Mucosa of descending colon (tissue), 3 donors: Measurements from ENCODE around the gene STAT4. TPM values are rescaled to one million over a fixed set of nuclear protein-coding genes. Genes with fewer than 3 reads are reported as not detected.

Experiments
- ATAC-seq: fragments of 200-7000 bp; cut with Tn5 transposase; one replicate; pipeline ENCODE4 v1.9.1; 2020; ENCODE audit warnings: mild to moderate bottlenecking, moderate library complexity
- DNase-seq, 3 donors: peaks; one replicate each; pipeline ENCODE4 v3.0.0-alpha.2; 2020
- H3K36me3 ChIP-seq: fragments of 200-600 bp; one replicate; pipeline ENCODE4 v1.8.0; 2021; ENCODE audit warnings: low read depth, mild to moderate bottlenecking
- H3K4me1 ChIP-seq: fragments of 200-600 bp; one replicate; pipeline ENCODE4 v1.8.0; 2021; ENCODE audit warnings: low read depth, mild to moderate bottlenecking
- H3K4me3 ChIP-seq: fragments of 200-600 bp; one replicate; pipeline ENCODE4 v1.8.0; 2021; ENCODE audit warnings: mild to moderate bottlenecking
- H3K9me3 ChIP-seq: fragments of 200-600 bp; one replicate; pipeline ENCODE4 v1.8.0; 2021; ENCODE audit warnings: mild to moderate bottlenecking
- intact Hi-C, 2 donors: fragments of 100-400 bp; cut with DNase I in 1 of 2; cut with micrococcal nuclease in 1 of 2; formaldehyde crosslinking; loops; one replicate each; pipeline versions ENCODE4 v1.11.0 to v1.11.1; 2022; cut with DNase I, micrococcal nuclease
- total RNA-seq, 3 donors: library from RNA; stranded (reverse); fragmentation: NEBNext Ultra II Directional in 2 of 3; extraction: Animal tissue kit (Norgen Biotek cat#: 25700) in 2 of 3; gene quantifications; one replicate each; pipeline versions ENCODE4 v1.2.1 to v1.2.4, GENCODE V29; 2021 to 2023
- TF ChIP-seq, protein P1 (sequence below): fragments of 200-600 bp; IDR thresholded peaks from one replicate; pipeline ENCODE4 v1.8.0; 2022; ENCODE audit warnings: antibody characterized with exemption, mild to moderate bottlenecking
- donor health status: DM: no; HTN: no; CAD: no; lungs with moderate emphysema.
- donor health status: DM: no; HTN: no; CAD: no.
- donor health status: DM: no; HTN: yes; CAD: no.

The STAT4 gene
- total RNA-seq, 3 donors from 2014 or later, result 2.7 to 4.0 (median 3.6) TPM

DNA sequence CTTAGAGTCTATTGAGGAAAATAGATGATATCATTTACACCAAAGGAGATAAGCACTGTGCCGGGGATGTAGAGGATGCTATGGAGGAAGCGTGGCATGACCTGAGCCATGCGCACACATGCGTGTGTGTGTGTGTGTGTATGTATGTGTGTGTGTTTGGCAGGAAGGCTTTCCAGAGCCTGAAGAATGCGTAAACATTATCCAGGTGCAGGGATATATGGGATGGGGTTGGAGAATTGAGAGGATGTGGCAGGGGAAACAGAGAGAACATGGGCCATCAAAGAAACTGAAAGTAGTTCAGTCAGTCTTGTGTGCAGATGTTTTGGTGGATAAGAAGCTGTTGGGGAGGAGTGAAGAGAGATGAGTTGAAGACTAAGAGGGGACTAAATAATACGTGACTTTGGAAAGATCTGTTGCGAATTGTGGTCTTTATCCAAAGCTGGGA is 127.5 kb downstream of the STAT4 start:
- DNase-seq (no peak), ATAC-seq (no peak)
- peaks cover 18% of the 10 kb centered on the region for H3K4me1 ChIP-seq
- intact Hi-C loops, result no loop called here
- no peaks in the 10 kb centered on the region for H3K9me3 ChIP-seq
- H3K36me3 ChIP-seq, result no peaks in the 10 kb centered on the region
- no peak overlapping the region for H3K4me3 ChIP-seq
- TF ChIP-seq, protein P1, sequence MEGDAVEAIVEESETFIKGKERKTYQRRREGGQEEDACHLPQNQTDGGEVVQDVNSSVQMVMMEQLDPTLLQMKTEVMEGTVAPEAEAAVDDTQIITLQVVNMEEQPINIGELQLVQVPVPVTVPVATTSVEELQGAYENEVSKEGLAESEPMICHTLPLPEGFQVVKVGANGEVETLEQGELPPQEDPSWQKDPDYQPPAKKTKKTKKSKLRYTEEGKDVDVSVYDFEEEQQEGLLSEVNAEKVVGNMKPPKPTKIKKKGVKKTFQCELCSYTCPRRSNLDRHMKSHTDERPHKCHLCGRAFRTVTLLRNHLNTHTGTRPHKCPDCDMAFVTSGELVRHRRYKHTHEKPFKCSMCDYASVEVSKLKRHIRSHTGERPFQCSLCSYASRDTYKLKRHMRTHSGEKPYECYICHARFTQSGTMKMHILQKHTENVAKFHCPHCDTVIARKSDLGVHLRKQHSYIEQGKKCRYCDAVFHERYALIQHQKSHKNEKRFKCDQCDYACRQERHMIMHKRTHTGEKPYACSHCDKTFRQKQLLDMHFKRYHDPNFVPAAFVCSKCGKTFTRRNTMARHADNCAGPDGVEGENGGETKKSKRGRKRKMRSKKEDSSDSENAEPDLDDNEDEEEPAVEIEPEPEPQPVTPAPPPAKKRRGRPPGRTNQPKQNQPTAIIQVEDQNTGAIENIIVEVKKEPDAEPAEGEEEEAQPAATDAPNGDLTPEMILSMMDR, result no peak

DNA sequence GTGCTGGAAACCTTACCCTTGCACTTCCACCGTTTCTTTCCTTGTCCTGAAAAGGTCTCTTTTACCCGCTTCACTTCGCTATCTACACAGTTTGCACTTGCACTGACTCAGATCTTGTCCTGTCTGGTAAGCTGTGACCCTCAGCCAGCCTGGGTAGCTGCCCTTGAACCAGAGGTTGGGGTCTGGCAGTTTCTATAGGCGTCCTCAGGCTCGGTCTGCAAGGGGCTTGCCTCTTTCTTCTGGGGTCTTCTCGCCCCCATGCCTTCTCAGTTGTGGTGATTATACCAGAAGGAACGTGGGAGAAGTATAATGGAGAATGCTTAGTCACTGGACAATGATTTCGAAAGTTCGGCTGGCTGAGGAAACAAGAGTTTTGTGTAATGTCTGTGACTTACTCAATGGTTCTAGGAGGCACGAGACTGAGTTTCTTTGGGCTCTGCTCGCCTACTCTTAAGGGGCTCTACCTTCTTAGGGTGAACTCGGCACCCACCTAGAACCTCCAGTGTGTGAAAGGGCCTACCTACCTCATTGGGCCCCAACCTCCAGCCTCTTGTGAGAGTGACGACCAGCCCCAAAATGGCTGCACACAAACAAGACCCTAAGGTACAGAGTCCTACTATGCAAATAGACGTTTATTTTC is 129.9 kb downstream of the STAT4 start:
- DNase-seq (peak in 2 of 3 donors; percentile 33 to 49), ATAC-seq (peak; percentile 30)
- Histone ChIP-seq H3K36me3 (no peaks in the 10 kb centered on the region), H3K4me3 (peak overlapping the region; percentile 56), H3K9me3 (no peaks in the 10 kb centered on the region), H3K4me1 (peaks cover 18% of the 10 kb centered on the region)
- intact Hi-C loops, result no loop called here
- TF ChIP-seq, protein P1, result no peak

DNA sequence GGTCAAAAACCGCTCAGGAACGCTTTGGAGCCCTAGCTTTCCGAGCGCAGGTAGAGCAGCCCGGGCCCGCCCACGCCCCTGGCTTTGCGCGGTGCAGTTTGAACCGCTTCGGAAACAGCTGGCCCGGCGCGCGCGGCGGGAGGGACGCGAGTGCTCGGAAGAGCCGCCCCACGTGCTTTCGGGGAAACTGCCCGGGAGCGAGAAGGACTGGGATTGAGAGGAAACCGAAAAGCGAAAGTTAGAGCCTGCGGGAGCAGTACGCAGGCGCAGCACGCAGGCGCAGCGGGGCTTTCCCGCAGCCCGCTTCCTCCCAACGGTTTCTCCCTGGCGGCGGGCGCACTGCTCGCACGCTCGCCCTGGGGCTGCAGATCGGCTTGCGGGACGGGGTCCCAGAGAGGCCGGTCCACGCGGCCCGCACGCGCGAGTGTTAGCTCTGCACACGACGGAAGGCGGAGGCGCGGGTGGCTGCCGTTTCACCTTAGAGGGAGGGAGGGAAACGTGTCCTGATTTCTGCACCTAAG is 130.5 kb downstream of the STAT4 start:
- ATAC-seq (peak; percentile 98), DNase-seq (peak; percentile 96 to 98 (median 97))
- intact Hi-C loops, result no loop called here
- Histone ChIP-seq H3K4me1 (peaks cover 18% of the 10 kb centered on the region), H3K9me3 (no peaks in the 10 kb centered on the region), H3K36me3 (no peaks in the 10 kb centered on the region), H3K4me3 (peak overlapping the region; percentile 56)
- TF ChIP-seq, protein P1, result peak; percentile 7

DNA sequence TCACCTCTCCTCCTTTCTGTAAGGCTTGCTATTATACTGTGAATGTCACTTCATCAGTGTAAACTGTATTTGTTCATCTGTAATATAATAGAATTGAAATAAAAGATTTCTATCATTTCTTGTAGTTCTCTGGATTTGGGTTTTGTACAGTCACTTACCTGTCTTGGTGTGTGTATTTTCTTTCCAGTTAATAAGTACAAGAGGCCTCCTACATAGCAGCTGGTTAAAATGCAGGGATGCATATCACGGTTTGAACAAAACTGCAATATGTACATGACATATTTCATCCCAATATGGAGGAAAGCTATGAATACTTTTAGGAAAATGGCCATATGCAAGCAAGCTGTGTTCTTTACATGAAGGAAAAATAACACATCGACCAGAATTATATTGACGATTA is 131.4 kb downstream of the STAT4 start:
- Histone ChIP-seq H3K4me1 (peaks cover 15% of the 10 kb centered on the region), H3K4me3 (no peak overlapping the region), H3K9me3 (no peaks in the 10 kb centered on the region), H3K36me3 (no peaks in the 10 kb centered on the region)
- ATAC-seq, result no peak
- intact Hi-C loops, result no loop called here
- TF ChIP-seq, protein P1, result no peak
- DNase-seq, result no peak

DNA sequence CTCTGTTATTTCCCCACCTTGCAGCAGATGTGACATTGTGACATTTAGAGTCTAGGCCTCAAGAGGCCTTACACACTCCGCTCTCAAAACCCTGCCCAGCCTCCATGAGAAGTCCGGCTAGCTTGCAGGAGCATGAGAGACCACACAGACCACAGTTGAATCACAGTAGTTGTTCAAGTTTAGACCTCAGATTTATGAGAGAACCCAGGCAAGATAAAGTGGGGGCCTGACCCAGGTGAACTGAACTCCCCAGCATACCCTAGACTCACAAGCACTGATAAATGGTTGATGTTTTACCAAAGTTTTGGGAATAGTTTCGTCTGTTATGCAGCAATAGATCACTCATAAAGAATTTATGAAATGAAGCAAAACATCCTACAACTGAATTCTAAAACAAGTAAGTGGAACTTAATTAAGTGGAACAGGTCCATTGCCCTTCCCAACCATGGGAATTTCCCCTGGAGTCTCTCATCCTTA is 132.1 kb downstream of the STAT4 start:
- intact Hi-C loops, result no loop called here
- TF ChIP-seq, protein P1, result no peak
- no peak for DNase-seq
- Histone ChIP-seq H3K36me3 (no peaks in the 10 kb centered on the region), H3K4me3 (no peak overlapping the region), H3K9me3 (no peaks in the 10 kb centered on the region), H3K4me1 (peaks cover 10% of the 10 kb centered on the region)
- no peak for ATAC-seq
